ENCODE results near the gene ATL2.
A peak's percentile ranks its signal among the peaks of the same experiment; 100 is the strongest.

Gene ATL2

DNA sequence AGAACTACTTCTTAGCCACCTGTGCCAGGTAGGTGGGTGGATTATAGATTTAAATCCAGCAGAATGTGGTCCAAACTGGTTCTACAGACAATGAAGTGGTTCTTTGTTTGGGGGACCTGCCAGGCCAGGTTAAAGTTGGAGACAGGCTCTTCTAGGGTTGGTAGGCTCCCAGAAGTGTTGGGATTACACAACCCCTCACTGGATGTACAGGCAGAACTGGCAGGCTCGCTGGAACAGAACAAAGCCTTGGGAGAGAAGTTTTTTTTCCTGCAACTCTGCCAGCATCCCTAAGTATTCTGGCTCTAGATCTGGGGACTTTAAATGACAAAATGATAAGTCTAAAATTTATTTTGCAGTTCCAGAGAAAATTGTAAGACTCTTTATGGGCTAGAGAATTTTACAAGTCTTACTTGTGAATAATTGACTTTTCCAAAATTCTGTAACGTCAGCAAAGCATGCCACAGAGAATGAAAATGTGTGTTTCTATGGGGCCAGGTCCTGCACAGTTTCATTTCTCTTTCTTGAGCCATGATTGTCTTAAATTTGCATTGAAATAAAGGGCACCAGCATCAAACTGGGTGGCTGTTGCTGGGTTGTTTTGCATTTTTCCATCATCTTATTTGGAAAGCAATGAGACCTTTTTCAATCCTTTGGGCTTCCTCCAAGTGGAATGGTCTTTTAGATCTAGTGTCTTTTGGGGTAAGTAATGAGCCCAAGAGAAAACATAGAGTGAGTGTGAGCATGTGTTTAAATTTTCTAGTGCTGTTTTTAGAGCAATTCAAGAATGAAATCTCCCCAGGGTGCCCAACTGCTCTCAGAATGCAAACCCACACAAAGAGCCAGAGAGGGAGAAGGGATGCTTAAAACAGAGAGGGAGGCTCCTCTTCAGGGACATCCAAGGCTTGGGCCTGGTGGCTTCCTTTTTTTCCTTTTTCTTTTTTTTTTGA, 32.4 kb upstream of the ATL2 start:
- DNase-seq (ENCODE audit: low read depth): no peak
- no peak overlapping the region for H3K4me3 ChIP-seq (ENCODE audit: low read depth, low read length)
- TF ChIP-seq MYC (IDR thresholded peaks at IDR 0.05; ENCODE audit: low read depth, low read length): no peak

GRCh38 chr2:38407111-38407682, 30.1 kb upstream of the ATL2 start:
- TF ChIP-seq CTCF (IDR thresholded peaks at IDR 0.05; ENCODE audit: low read depth, low read length) (no peak), MYC (IDR thresholded peaks at IDR 0.05; ENCODE audit: low read depth, low read length) (no peak), POLR2A (IDR thresholded peaks at IDR 0.05; ENCODE audit: extremely low read depth, insufficient read length) (no peak)
- TF ChIP-seq, protein P1, sequence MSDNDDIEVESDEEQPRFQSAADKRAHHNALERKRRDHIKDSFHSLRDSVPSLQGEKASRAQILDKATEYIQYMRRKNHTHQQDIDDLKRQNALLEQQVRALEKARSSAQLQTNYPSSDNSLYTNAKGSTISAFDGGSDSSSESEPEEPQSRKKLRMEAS (IDR thresholded peaks at IDR 0.05; ENCODE audit: low read depth, low read length): no peak
- no peak overlapping the region for H3K4me3 ChIP-seq (ENCODE audit: low read depth, low read length)
- peak; percentile 75 for DNase-seq (ENCODE audit: low read depth)

DNA sequence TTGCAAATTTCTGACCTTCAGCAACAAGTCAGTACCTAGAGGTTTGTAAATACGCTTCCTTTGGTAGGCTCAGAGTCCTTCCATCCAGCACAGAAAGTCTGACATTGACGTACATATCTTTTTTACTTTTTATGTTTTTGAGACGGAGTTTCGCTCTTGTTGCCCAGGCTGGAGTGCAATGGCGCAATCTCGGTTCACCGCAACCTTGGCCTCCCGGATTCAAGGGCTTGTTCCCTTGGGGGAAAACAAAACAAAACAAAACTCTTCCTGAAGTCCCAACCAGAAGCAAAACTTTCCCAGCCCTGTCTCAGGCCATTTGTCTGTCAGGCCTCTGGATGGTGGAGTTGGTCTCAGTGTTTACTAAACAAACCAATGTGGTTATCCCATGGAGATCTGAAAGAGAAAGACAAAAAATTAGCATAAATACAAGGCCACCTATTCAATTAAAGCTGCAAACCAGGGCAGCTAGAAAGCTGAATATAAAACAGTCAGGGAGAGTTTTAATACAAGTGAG, 29.6 kb upstream of the ATL2 start:
- H3K4me3 ChIP-seq (ENCODE audit: low read depth, low read length): peak overlapping the region; percentile 37
- peak; percentile 89 for DNase-seq (ENCODE audit: low read depth)
- no peak for TF ChIP-seq MYC (IDR thresholded peaks at IDR 0.05; ENCODE audit: low read depth, low read length)

- TF ChIP-seq, protein P1 (IDR thresholded peaks at IDR 0.05; ENCODE audit: low read depth, low read length): no peak
- TF ChIP-seq POLR2A (IDR thresholded peaks at IDR 0.05; ENCODE audit: extremely low read depth, insufficient read length): no peak
- TF ChIP-seq CTCF (IDR thresholded peaks at IDR 0.05; ENCODE audit: low read depth, low read length): no peak
- no peak for TF ChIP-seq MYC (IDR thresholded peaks at IDR 0.05; ENCODE audit: low read depth, low read length)
- peak overlapping the region; percentile 37 for H3K4me3 ChIP-seq (ENCODE audit: low read depth, low read length)
- DNase-seq (ENCODE audit: low read depth): peak; percentile 31
These were observed 29.0 kb upstream of the ATL2 start for GRCh38 chr2:38405917-38406596.

DNA sequence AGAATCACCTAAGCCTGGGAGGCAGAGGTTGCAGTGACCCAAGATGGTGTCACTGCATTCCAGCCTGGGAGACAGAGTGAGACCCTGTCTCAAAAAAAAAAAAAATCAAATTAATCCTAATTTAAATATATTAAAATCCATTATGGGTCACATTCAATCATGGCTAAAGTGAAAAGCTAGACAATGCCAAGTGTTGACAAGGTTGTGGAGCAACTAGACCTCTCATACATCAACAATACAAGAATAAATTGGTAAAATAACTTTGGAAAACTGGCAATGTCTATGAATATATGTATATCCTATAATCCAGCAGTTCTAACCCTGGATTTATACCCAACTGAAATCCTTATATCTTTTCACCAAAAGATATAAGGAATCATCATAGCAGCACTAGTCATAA, 23.4 kb upstream of the ATL2 start:
- H3K4me3 ChIP-seq (ENCODE audit: low read depth, low read length): no peak overlapping the region
- TF ChIP-seq, protein P1 (IDR thresholded peaks at IDR 0.05; ENCODE audit: low read depth, low read length): no peak
- TF ChIP-seq MYC (IDR thresholded peaks at IDR 0.05; ENCODE audit: low read depth, low read length) (no peak), POLR2A (IDR thresholded peaks at IDR 0.05; ENCODE audit: extremely low read depth, insufficient read length) (no peak), CTCF (IDR thresholded peaks at IDR 0.05; ENCODE audit: low read depth, low read length) (no peak)
- no peak for DNase-seq (ENCODE audit: low read depth)

- no peak overlapping the region for H3K4me3 ChIP-seq (ENCODE audit: low read depth, low read length)
- no peak for TF ChIP-seq POLR2A (IDR thresholded peaks at IDR 0.05; ENCODE audit: extremely low read depth, insufficient read length)
- TF ChIP-seq CTCF (IDR thresholded peaks at IDR 0.05; ENCODE audit: low read depth, low read length): no peak
- TF ChIP-seq, protein P1 (IDR thresholded peaks at IDR 0.05; ENCODE audit: low read depth, low read length): no peak
- TF ChIP-seq MYC (IDR thresholded peaks at IDR 0.05; ENCODE audit: low read depth, low read length): no peak
- no peak for DNase-seq (ENCODE audit: low read depth)
These were observed 21.7 kb upstream of the ATL2 start for GRCh38 chr2:38398739-38399138.

Data from NB4 (cell line).